Subcutaneous abdominal adipose tissue (tissue), 5 donors: ENCODE measurements around the gene CYBRD1.

Source experiments
- H3K27ac ChIP-seq: one replicate; pipeline ENCODE4 v1.7.0; 2013; ENCODE audit warnings: low read depth, mild to moderate bottlenecking, inconsistent platforms, low read length, moderate library complexity
- H3K27me3 ChIP-seq, 5 donors: one replicate each; pipeline ENCODE4 v1.7.0; 2013; ENCODE audit warnings: low read length in 5 of 5, inconsistent platforms in 1 of 5; ENCODE audit not compliant: control insufficient read depth in 5 of 5, insufficient read depth in 4 of 5
- H3K36me3 ChIP-seq, 5 donors: one replicate each; pipeline ENCODE4 v1.7.0; 2013; ENCODE audit warnings: low read length in 5 of 5; ENCODE audit not compliant: control insufficient read depth in 5 of 5, insufficient read depth in 5 of 5
- H3K4me1 ChIP-seq, 5 donors: one replicate each; pipeline ENCODE4 v1.7.0; 2013; ENCODE audit warnings: low read length in 5 of 5, mild to moderate bottlenecking in 3 of 5, moderate library complexity in 1 of 5; ENCODE audit not compliant: control insufficient read depth in 5 of 5, insufficient read depth in 5 of 5
- H3K4me3 ChIP-seq, 5 donors: one replicate each; pipeline ENCODE4 v1.7.0; 2013; ENCODE audit warnings: low read length in 5 of 5, low read depth in 1 of 5
- H3K9ac ChIP-seq, 5 donors: one replicate each; pipeline ENCODE4 v1.7.0; 2013; ENCODE audit warnings: low read length in 5 of 5, mild to moderate bottlenecking in 4 of 5, moderate library complexity in 3 of 5
- H3K9me3 ChIP-seq, 5 donors: one replicate each; pipeline ENCODE4 v1.7.0; 2013; ENCODE audit warnings: low read length in 5 of 5; ENCODE audit not compliant: control insufficient read depth in 5 of 5
- donor health status: healthy.
- donor health status: healthy.
- donor health status: healthy.
- donor health status: healthy.
- donor health status: healthy.

Gene CYBRD1

GRCh38 chr2:171522052-171522787 lies at the start of gene CYBRD1:
Gene CYBRD1 (plus strand): TSS chr2:171522474. CDS start chr2:171522546, 72 bp downstream.
- no peaks in the 10 kb centered on the region for H3K36me3 ChIP-seq
- peaks cover 0 to 32% (median 26%) of the 10 kb centered on the region in 5 donors for H3K4me1 ChIP-seq
- no peaks in the 10 kb centered on the region for H3K27me3 ChIP-seq
- H3K27ac ChIP-seq, result peak within 1 kb of the TSS; percentile 71
- no peaks in the 10 kb centered on the region for H3K9me3 ChIP-seq
- peak within 1 kb of the TSS; percentile 53 to 88 (median 78) for H3K9ac ChIP-seq
- peak within 1 kb of the TSS; percentile 92 to 99 (median 94) for H3K4me3 ChIP-seq

- H3K27ac ChIP-seq, result no peak overlapping the region
- no peaks in the 10 kb centered on the region for H3K9me3 ChIP-seq
- no peak overlapping the region for H3K9ac ChIP-seq
- peaks cover 15 to 57% (median 28%) of the 10 kb centered on the region in 5 donors for H3K36me3 ChIP-seq
- no peak overlapping the region for H3K4me3 ChIP-seq
- no peaks in the 10 kb centered on the region for H3K4me1 ChIP-seq
- H3K27me3 ChIP-seq, result no peaks in the 10 kb centered on the region
Observed at GRCh38 chr2:171475979-171476378, 46.3 kb upstream of the CYBRD1 start.

GRCh38 chr2:171478345-171478744 lies 43.9 kb upstream of the CYBRD1 start:
- Histone ChIP-seq H3K27me3 (no peaks in the 10 kb centered on the region), H3K36me3 (peaks cover 24 to 59% (median 34%) of the 10 kb centered on the region in 5 donors), H3K9ac (no peak overlapping the region), H3K4me3 (no peak overlapping the region), H3K27ac (no peak overlapping the region), H3K9me3 (no peaks in the 10 kb centered on the region), H3K4me1 (no peaks in the 10 kb centered on the region)

- H3K36me3 ChIP-seq, result peaks cover 24 to 50% (median 29%) of the 10 kb centered on the region in 5 donors
- H3K4me3 ChIP-seq, result no peak overlapping the region
Observed at GRCh38 chr2:171479154-171479814, 43.0 kb upstream of the CYBRD1 start.

DNA sequence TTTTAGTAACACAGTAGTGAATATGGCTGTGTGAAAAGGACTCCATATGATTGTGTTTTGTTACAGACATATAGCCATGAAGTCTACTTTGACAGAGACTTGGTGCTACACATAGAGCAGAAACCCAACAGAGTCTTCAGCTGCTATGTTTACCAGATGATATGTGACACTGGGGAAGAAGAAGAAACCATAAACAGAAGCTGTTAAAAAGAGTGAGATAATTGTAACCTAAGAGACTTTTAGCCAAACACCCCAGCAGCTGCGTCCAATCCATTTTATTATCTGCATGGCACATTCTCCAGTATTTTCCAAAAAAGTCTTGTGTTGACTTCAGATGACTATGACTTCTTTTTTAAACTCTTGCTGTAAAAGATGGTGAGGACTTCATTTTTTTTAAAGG lies 41.4 kb upstream of the CYBRD1 start:
- no peak overlapping the region for H3K4me3 ChIP-seq
- H3K36me3 ChIP-seq, result peaks cover 17 to 50% (median 23%) of the 10 kb centered on the region in 5 donors
- H3K9me3 ChIP-seq, result no peaks in the 10 kb centered on the region
- no peaks in the 10 kb centered on the region for H3K4me1 ChIP-seq
- no peak overlapping the region for H3K9ac ChIP-seq
- no peaks in the 10 kb centered on the region for H3K27me3 ChIP-seq
- no peak overlapping the region for H3K27ac ChIP-seq

More at GRCh38 chr2:171479154-171479814, 43.0 kb upstream of the CYBRD1 start:
- no peaks in the 10 kb centered on the region for H3K27me3 ChIP-seq
- no peak overlapping the region for H3K9ac ChIP-seq
- no peak overlapping the region for H3K27ac ChIP-seq
- no peaks in the 10 kb centered on the region for H3K4me1 ChIP-seq
- no peaks in the 10 kb centered on the region for H3K9me3 ChIP-seq

GRCh38 chr2:171482308-171482707 lies 40.0 kb upstream of the CYBRD1 start:
- Histone ChIP-seq H3K9ac (no peak overlapping the region), H3K4me3 (no peak overlapping the region), H3K4me1 (no peaks in the 10 kb centered on the region), H3K36me3 (peaks cover 15 to 50% (median 23%) of the 10 kb centered on the region in 5 donors), H3K9me3 (no peaks in the 10 kb centered on the region), H3K27me3 (no peaks in the 10 kb centered on the region), H3K27ac (no peak overlapping the region)

- H3K27ac ChIP-seq, result no peak overlapping the region
- H3K4me1 ChIP-seq, result no peaks in the 10 kb centered on the region
- H3K27me3 ChIP-seq, result no peaks in the 10 kb centered on the region
- no peak overlapping the region for H3K4me3 ChIP-seq
- peaks cover 11 to 50% (median 20%) of the 10 kb centered on the region in 5 donors for H3K36me3 ChIP-seq
- no peak overlapping the region for H3K9ac ChIP-seq
- H3K9me3 ChIP-seq, result no peaks in the 10 kb centered on the region
Observed at GRCh38 chr2:171482877-171483276, 39.4 kb upstream of the CYBRD1 start.

DNA sequence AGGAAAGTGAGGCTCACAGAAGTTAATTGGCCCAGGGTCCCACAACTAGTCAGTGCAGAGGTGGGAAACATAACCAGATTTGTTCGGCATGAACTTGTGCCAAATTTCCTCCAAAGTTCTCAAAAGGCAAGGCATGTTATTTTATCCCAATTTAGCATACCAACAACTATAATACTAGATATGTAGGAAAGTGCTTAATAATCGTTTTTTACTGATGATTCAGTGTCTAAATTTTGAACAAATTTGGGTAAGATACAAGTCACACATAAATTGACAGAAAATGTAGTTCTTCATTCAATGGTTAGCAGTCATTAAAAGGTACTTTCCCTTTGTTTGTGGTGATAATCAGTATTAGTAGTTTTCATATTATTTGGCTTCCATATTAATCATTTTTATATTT lies 38.5 kb upstream of the CYBRD1 start:
- Histone ChIP-seq H3K27ac (no peak overlapping the region), H3K36me3 (peaks cover 9 to 43% (median 19%) of the 10 kb centered on the region in 5 donors), H3K9me3 (no peaks in the 10 kb centered on the region), H3K4me3 (no peak overlapping the region), H3K9ac (no peak overlapping the region), H3K27me3 (no peaks in the 10 kb centered on the region), H3K4me1 (no peaks in the 10 kb centered on the region)

- H3K9me3 ChIP-seq, result no peaks in the 10 kb centered on the region
- peaks cover 8 to 37% (median 14%) of the 10 kb centered on the region in 5 donors for H3K36me3 ChIP-seq
- H3K4me1 ChIP-seq, result no peaks in the 10 kb centered on the region
- H3K27me3 ChIP-seq, result no peaks in the 10 kb centered on the region
- no peak overlapping the region for H3K4me3 ChIP-seq
- no peak overlapping the region for H3K9ac ChIP-seq
- no peak overlapping the region for H3K27ac ChIP-seq
Observed at GRCh38 chr2:171485116-171485515, 37.2 kb upstream of the CYBRD1 start.

- H3K4me3 ChIP-seq, result no peak overlapping the region
- H3K36me3 ChIP-seq, result peaks cover 5 to 19% (median 7%) of the 10 kb centered on the region in 5 donors
- no peak overlapping the region for H3K27ac ChIP-seq
- no peaks in the 10 kb centered on the region for H3K9me3 ChIP-seq
- no peak overlapping the region for H3K9ac ChIP-seq
- H3K4me1 ChIP-seq, result no peaks in the 10 kb centered on the region
- H3K27me3 ChIP-seq, result no peaks in the 10 kb centered on the region
Observed at GRCh38 chr2:171487201-171487600, 35.1 kb upstream of the CYBRD1 start.
